Mesodermal cell (in vitro differentiated cells): ENCODE data around the gene ALKBH7.

ENCODE experiments used
- H3K27ac ChIP-seq: 2 replicates; pipeline ENCODE4 v1.7.0; 2013; ENCODE audit warnings: mild to moderate bottlenecking, low read depth, low read length, moderate library complexity; ENCODE audit not compliant: severe bottlenecking
- H3K36me3 ChIP-seq: 2 replicates; pipeline ENCODE4 v1.7.1; 2013; ENCODE audit warnings: mild to moderate bottlenecking, low read length, moderate library complexity; ENCODE audit not compliant: control insufficient read depth, insufficient read depth
- H3K4me1 ChIP-seq: one replicate; pipeline ENCODE4 v1.7.1; 2013; ENCODE audit warnings: mild to moderate bottlenecking, low read length; ENCODE audit not compliant: insufficient read depth, control insufficient read depth, poor library complexity, severe bottlenecking
- H3K4me3 ChIP-seq: 2 replicates; pipeline ENCODE4 v1.7.0; 2013; ENCODE audit warnings: low read length, control low read depth, mild to moderate bottlenecking; ENCODE audit not compliant: insufficient read depth, poor library complexity, severe bottlenecking; ENCODE audit errors: extremely low read depth
- H3K9me3 ChIP-seq: 2 replicates; pipeline ENCODE4 v1.7.1; 2013; ENCODE audit warnings: mild to moderate bottlenecking, low read length, moderate library complexity; ENCODE audit not compliant: control insufficient read depth
- WGBS, 2 experiments: methylation state at CpG; one replicate each; pipeline ENCODE4 v1.1.5; 2013; ENCODE audit warnings: missing lambda C conversion rate in 2 of 2; ENCODE audit not compliant: insufficient coverage in 2 of 2; 5-methylcytosine and 5-hydroxymethylcytosine counted together

The ALKBH7 gene

GRCh38 chr19:6364353-6364752 lies 8.2 kb upstream of the ALKBH7 start:
- H3K4me1 ChIP-seq, result peaks cover 7% of the 10 kb centered on the region
- H3K36me3 ChIP-seq, result peaks cover 57% of the 10 kb centered on the region
- WGBS, 2 experiments, result 98 to 100% methylated on average over 13 to 21 of the region's 21 CpGs
- H3K4me3 ChIP-seq, result no peak overlapping the region
- no peaks in the 10 kb centered on the region for H3K9me3 ChIP-seq
- no peak overlapping the region for H3K27ac ChIP-seq

- WGBS, 2 experiments, result 2% methylated on average over 13 to 25 of the region's 53 CpGs
- Histone ChIP-seq H3K9me3 (no peaks in the 10 kb centered on the region), H3K4me1 (peaks cover 5% of the 10 kb centered on the region), H3K27ac (peak overlapping the region; percentile 99), H3K36me3 (peaks cover 32% of the 10 kb centered on the region), H3K4me3 (peak overlapping the region; percentile 88)
Observed at GRCh38 chr19:6373096-6373812, 660 bp downstream of the ALKBH7 start.

- Histone ChIP-seq H3K36me3 (peaks cover 30% of the 10 kb centered on the region), H3K4me1 (peaks cover 5% of the 10 kb centered on the region), H3K9me3 (no peaks in the 10 kb centered on the region), H3K4me3 (peak overlapping the region; percentile 46), H3K27ac (peak overlapping the region; percentile 64)
- 20 to 25% methylated on average over 4 of the region's 5 CpGs for WGBS, 2 experiments
Observed at GRCh38 chr19:6373813-6374108, 1.2 kb downstream of the ALKBH7 start.

GRCh38 chr19:6374161-6374709 lies 1.6 kb downstream of the ALKBH7 start:
- peak overlapping the region; percentile 46 for H3K4me3 ChIP-seq
- peak overlapping the region; percentile 64 for H3K27ac ChIP-seq
- peaks cover 29% of the 10 kb centered on the region for H3K36me3 ChIP-seq
- H3K4me1 ChIP-seq, result peaks cover 5% of the 10 kb centered on the region
- 94 to 97% methylated on average over 23 to 24 of the region's 29 CpGs for WGBS, 2 experiments
- no peaks in the 10 kb centered on the region for H3K9me3 ChIP-seq

GRCh38 chr19:6374711-6375410 lies 2.3 kb downstream of the ALKBH7 start:
- H3K27ac ChIP-seq, result no peak overlapping the region
- 91 to 95% methylated on average over 22 to 28 of the region's 29 CpGs for WGBS, 2 experiments
- peaks cover 31% of the 10 kb centered on the region for H3K36me3 ChIP-seq
- no peak overlapping the region for H3K4me3 ChIP-seq
- H3K4me1 ChIP-seq, result peaks cover 5% of the 10 kb centered on the region
- no peaks in the 10 kb centered on the region for H3K9me3 ChIP-seq

- H3K4me3 ChIP-seq, result no peak within 1 kb of the TSS
- H3K4me1 ChIP-seq, result peaks cover 5% of the 10 kb centered on the region
- peaks cover 37% of the 10 kb centered on the region for H3K36me3 ChIP-seq
- H3K27ac ChIP-seq, result no peak within 1 kb of the TSS
- peaks cover 6% of the 10 kb centered on the region for H3K9me3 ChIP-seq
- WGBS, 2 experiments, result 92 to 95% methylated on average over 22 to 24 of the region's 25 CpGs
Observed at GRCh38 chr19:6375411-6376010, 2.9 kb downstream of the ALKBH7 start, which contains the start of gene PSPN. TSS of gene PSPN (minus strand) at chr19:6375933. CDS start at chr19:6375849, 84 bp downstream.

GRCh38 chr19:6376512-6377190 lies 4.1 kb downstream of the ALKBH7 start:
- WGBS, 2 experiments, result 87 to 94% methylated on average over 14 to 18 of the region's 19 CpGs
- Histone ChIP-seq H3K4me3 (no peak overlapping the region), H3K27ac (no peak overlapping the region), H3K36me3 (peaks cover 49% of the 10 kb centered on the region), H3K9me3 (peaks cover 8% of the 10 kb centered on the region), H3K4me1 (peaks cover 5% of the 10 kb centered on the region)

- H3K27ac ChIP-seq, result peak overlapping the region; percentile 25
- H3K4me3 ChIP-seq, result no peak overlapping the region
- 70 to 74% methylated on average over 5 of the region's 6 CpGs for WGBS, 2 experiments
- peaks cover 8% of the 10 kb centered on the region for H3K9me3 ChIP-seq
- H3K36me3 ChIP-seq, result peaks cover 61% of the 10 kb centered on the region
- H3K4me1 ChIP-seq, result peaks cover 5% of the 10 kb centered on the region
Observed at GRCh38 chr19:6378041-6378440, 5.4 kb downstream of the ALKBH7 start.

- peak overlapping the region; percentile 25 for H3K27ac ChIP-seq
- peaks cover 66% of the 10 kb centered on the region for H3K36me3 ChIP-seq
- 90 to 93% methylated on average over 6 to 9 of the region's 9 CpGs for WGBS, 2 experiments
- peaks cover 8% of the 10 kb centered on the region for H3K9me3 ChIP-seq
- H3K4me3 ChIP-seq, result no peak overlapping the region
- H3K4me1 ChIP-seq, result peaks cover 5% of the 10 kb centered on the region
Observed at GRCh38 chr19:6378486-6378885, 5.9 kb downstream of the ALKBH7 start.

GRCh38 chr19:6379744-6380143 lies 7.2 kb downstream of the ALKBH7 start:
- Histone ChIP-seq H3K9me3 (peaks cover 8% of the 10 kb centered on the region), H3K4me3 (no peak overlapping the region), H3K27ac (no peak overlapping the region), H3K36me3 (peaks cover 72% of the 10 kb centered on the region), H3K4me1 (peaks cover 2% of the 10 kb centered on the region)
- WGBS, 2 experiments, result 96 to 100% methylated on average over 3 of the region's 3 CpGs
